Cardiac fibroblast (primary cell): ENCODE data around the gene MN1.

Experiments used
- DNase-seq, 2 donors: peaks; one replicate each; pipeline versions ENCODE4 v3.0.0 to v3.0.0-alpha.2; 2010; ENCODE audit warnings: low read depth in 2 of 2
- H3K4me3 ChIP-seq, 2 donors: replicated peaks in 1 of 2; 1 replicate in 1 of 2; 2 replicates in 1 of 2; pipeline ENCODE4 v1.5.1; 2011; ENCODE audit warnings: low read depth in 2 of 2, low read length in 2 of 2, mild to moderate bottlenecking in 2 of 2, moderate library complexity in 1 of 2
- CTCF ChIP-seq: IDR thresholded peaks from one replicate; pipeline ENCODE4 v1.5.1; 2011; ENCODE audit warnings: low read depth, mild to moderate bottlenecking, low read length, inconsistent platforms

MN1 gene

GRCh38 chr22:27808451-27809225 lies 7.1 kb upstream of the MN1 start:
- H3K4me3 ChIP-seq, result no peak overlapping the region
- TF ChIP-seq CTCF, result no peak
- DNase-seq, result no peak

- TF ChIP-seq CTCF, result no peak
- no peak for DNase-seq
- no peak overlapping the region for H3K4me3 ChIP-seq
Observed at GRCh38 chr22:27805841-27806240, 4.3 kb upstream of the MN1 start.

- TF ChIP-seq CTCF, result peak; percentile 72
- DNase-seq, result peak; percentile 78 to 82
Observed at GRCh38 chr22:27804470-27805297, 3.1 kb upstream of the MN1 start.

GRCh38 chr22:27803841-27804415 lies 2.4 kb upstream of the MN1 start:
- no peak for TF ChIP-seq CTCF
- no peak for DNase-seq
- H3K4me3 ChIP-seq, result no peak overlapping the region

More at GRCh38 chr22:27804470-27805297, 3.1 kb upstream of the MN1 start:
- no peak overlapping the region for H3K4me3 ChIP-seq

GRCh38 chr22:27802346-27803073 lies 954 bp upstream of the MN1 start:
- TF ChIP-seq CTCF, result no peak
- DNase-seq, result no peak
- peak overlapping the region; percentile 81 to 85 for H3K4me3 ChIP-seq

GRCh38 chr22:27801202-27801615 lies 347 bp downstream of the MN1 start:
- H3K4me3 ChIP-seq, result peak overlapping the region; percentile 81 to 85
- DNase-seq, result peak; percentile 54 to 56
- no peak for TF ChIP-seq CTCF
